Mucosa of descending colon (tissue), 3 donors: ENCODE results near the gene CPT1C. TPM values are rescaled to one million over a fixed set of nuclear protein-coding genes. Genes with fewer than 3 reads are reported as not detected.

ENCODE experiments used
- ATAC-seq: fragments of 200-7000 bp; cut with Tn5 transposase; one replicate; pipeline ENCODE4 v1.9.1; 2020; ENCODE audit warnings: mild to moderate bottlenecking, moderate library complexity
- DNase-seq, 3 donors: peaks; one replicate each; pipeline ENCODE4 v3.0.0-alpha.2; 2020
- H3K36me3 ChIP-seq: fragments of 200-600 bp; one replicate; pipeline ENCODE4 v1.8.0; 2021; ENCODE audit warnings: low read depth, mild to moderate bottlenecking
- H3K4me1 ChIP-seq: fragments of 200-600 bp; one replicate; pipeline ENCODE4 v1.8.0; 2021; ENCODE audit warnings: low read depth, mild to moderate bottlenecking
- H3K4me3 ChIP-seq: fragments of 200-600 bp; one replicate; pipeline ENCODE4 v1.8.0; 2021; ENCODE audit warnings: mild to moderate bottlenecking
- H3K9me3 ChIP-seq: fragments of 200-600 bp; one replicate; pipeline ENCODE4 v1.8.0; 2021; ENCODE audit warnings: mild to moderate bottlenecking
- CTCF ChIP-seq: fragments of 200-600 bp; IDR thresholded peaks from one replicate; pipeline ENCODE4 v1.8.0; 2022; ENCODE audit warnings: antibody characterized with exemption, mild to moderate bottlenecking
- intact Hi-C, 2 donors: fragments of 100-400 bp; cut with DNase I in 1 of 2; cut with micrococcal nuclease in 1 of 2; formaldehyde crosslinking; loops; one replicate each; pipeline versions ENCODE4 v1.11.0 to v1.11.1; 2022; cut with DNase I, micrococcal nuclease
- total RNA-seq, 3 donors: library from RNA; stranded (reverse); fragmentation: NEBNext Ultra II Directional in 2 of 3; extraction: Animal tissue kit (Norgen Biotek cat#: 25700) in 2 of 3; gene quantifications; one replicate each; pipeline versions ENCODE4 v1.2.1 to v1.2.4, GENCODE V29; 2021 to 2023
- donor health status: DM: no; HTN: no; CAD: no; lungs with moderate emphysema.
- donor health status: DM: no; HTN: no; CAD: no.
- donor health status: DM: no; HTN: yes; CAD: no.

The CPT1C gene
- total RNA-seq, 3 donors from 2014 or later = 1.9 to 7.6 (median 2.2) TPM

GRCh38 chr19:49653466-49653806 lies 37.5 kb upstream of the CPT1C start:
- DNase-seq (no peak), ATAC-seq (no peak)
- intact Hi-C loops = no loop called here
- no peaks in the 10 kb centered on the region for H3K9me3 ChIP-seq
- peaks cover 7% of the 10 kb centered on the region for H3K36me3 ChIP-seq
- no peak for TF ChIP-seq CTCF
- no peak overlapping the region for H3K4me3 ChIP-seq
- no peaks in the 10 kb centered on the region for H3K4me1 ChIP-seq

GRCh38 chr19:49654581-49654980 lies 36.3 kb upstream of the CPT1C start:
- peaks cover 7% of the 10 kb centered on the region for H3K36me3 ChIP-seq
- no peaks in the 10 kb centered on the region for H3K4me1 ChIP-seq
- H3K4me3 ChIP-seq = no peak overlapping the region
- no peak for TF ChIP-seq CTCF
- intact Hi-C loops = no loop called here
- ATAC-seq = no peak
- no peak for DNase-seq
- H3K9me3 ChIP-seq = no peaks in the 10 kb centered on the region

GRCh38 chr19:49655570-49656455 lies 35.1 kb upstream of the CPT1C start:
- intact Hi-C loops = no loop called here
- Histone ChIP-seq H3K4me1 (no peaks in the 10 kb centered on the region), H3K9me3 (no peaks in the 10 kb centered on the region), H3K36me3 (peaks cover 7% of the 10 kb centered on the region), H3K4me3 (no peak overlapping the region)
- ATAC-seq = no peak
- TF ChIP-seq CTCF = no peak
- peak in 1 of 3 donors; percentile 27 for DNase-seq

GRCh38 chr19:49656456-49657109 lies 34.3 kb upstream of the CPT1C start:
- no peak for ATAC-seq
- intact Hi-C loops = no loop called here

GRCh38 chr19:49657493-49658138 lies 33.3 kb upstream of the CPT1C start:
- Histone ChIP-seq H3K4me1 (no peaks in the 10 kb centered on the region), H3K4me3 (no peak overlapping the region), H3K9me3 (no peaks in the 10 kb centered on the region), H3K36me3 (peaks cover 12% of the 10 kb centered on the region)
- no peak for ATAC-seq
- TF ChIP-seq CTCF = no peak
- intact Hi-C loops = no loop called here
- DNase-seq = no peak

More at GRCh38 chr19:49656456-49657109, 34.3 kb upstream of the CPT1C start:
- TF ChIP-seq CTCF = no peak
- H3K4me1 ChIP-seq = no peaks in the 10 kb centered on the region
- no peaks in the 10 kb centered on the region for H3K9me3 ChIP-seq
- DNase-seq = no peak
- peaks cover 8% of the 10 kb centered on the region for H3K36me3 ChIP-seq
- no peak overlapping the region for H3K4me3 ChIP-seq
